ENCODE results near the gene EPS15.

- no peak for TF ChIP-seq CTCF (IDR thresholded peaks at IDR 0.05)
- no peak for TF ChIP-seq POLR2A (IDR thresholded peaks at IDR 0.05)
These were observed 103.1 kb downstream of the EPS15 start for GRCh38 chr1:51415963-51416362.

All from adrenal gland (tissue), 5 donors.